Panc1 (cell line): ENCODE data around the gene SMIM36. TPM values are rescaled to one million over a fixed set of nuclear protein-coding genes. Genes with fewer than 3 reads are reported as not detected.
A peak's percentile ranks its signal among the peaks of the same experiment; 100 is the strongest.

Experiments used
- ATAC-seq: fragments of 200-7000 bp; cut with Tn5 transposase; 2 replicates; pipeline ENCODE4 v1.9.1; 2020; ENCODE audit warnings: mild to moderate bottlenecking, moderate library complexity
- BruUV-seq: library from RNA; stranded (reverse); fragments of 400-500 nt; replicated peaks from 2 replicates; lab custom pipeline; 2021; lab: Mats Ljungman, UMichigan
- CTCF ChIA-PET: fragments of 300-600 bp; sonication (Branson Sonifier 250); formaldehyde crosslinking; loops from one replicate; lab custom pipeline; 2022; ENCODE audit warnings: antibody characterized with exemption; lab: Charles Lee
- POLR2A ChIA-PET: fragments of 300-600 bp; sonication (Branson Sonifier 250); formaldehyde crosslinking; loops from one replicate; lab custom pipeline; 2022; ENCODE audit warnings: antibody characterized with exemption; lab: Charles Lee
- DNase-seq: peaks from one replicate; pipeline ENCODE4 v3.0.0-alpha.2; 2010; ENCODE audit warnings: low read depth, low spot score
- H3K27ac ChIP-seq: 2 replicates; pipeline ENCODE4 v1.5.1; 2011; ENCODE audit warnings: mild to moderate bottlenecking, low read length, inconsistent platforms
- H3K27me3 ChIP-seq: fragments of 200-500 bp; sonication (Bioruptor generic); 2 replicates; pipeline ENCODE4 v1.6.0; 2014; ENCODE audit warnings: low read length, inconsistent platforms; ENCODE audit not compliant: control insufficient read depth, insufficient read depth
- H3K36me3 ChIP-seq: fragments of 200-500 bp; sonication (Bioruptor generic); 2 replicates; pipeline ENCODE4 v1.5.1; 2014; ENCODE audit warnings: inconsistent platforms, mild to moderate bottlenecking, low read length, moderate library complexity; ENCODE audit not compliant: control insufficient read depth, insufficient read depth
- H3K4me1 ChIP-seq: 2 replicates; pipeline ENCODE4 v1.5.1; 2011; ENCODE audit warnings: inconsistent platforms, mild to moderate bottlenecking, low read length, moderate library complexity; ENCODE audit not compliant: control insufficient read depth, insufficient read depth
- H3K4me3 ChIP-seq, 2 experiments: 2 replicates each; pipeline ENCODE4 v1.5.1; 2011 to 2012; ENCODE audit warnings: low read depth in 2 of 2, low read length in 2 of 2, mild to moderate bottlenecking in 2 of 2, inconsistent platforms in 1 of 2, moderate library complexity in 1 of 2
- H3K9me3 ChIP-seq: fragments of 200-500 bp; sonication (Bioruptor generic); 2 replicates; pipeline ENCODE4 v1.5.1; 2014; ENCODE audit warnings: low read depth, mild to moderate bottlenecking, inconsistent platforms, low read length, moderate library complexity; ENCODE audit not compliant: control insufficient read depth, insufficient read depth
- CTCF ChIP-seq: fragments of 450-650 bp; IDR thresholded peaks from 2 replicates; pipeline ENCODE4 v1.5.1; 2017; ENCODE audit warnings: mild to moderate bottlenecking
- POLR2AphosphoS5 ChIP-seq: IDR thresholded peaks from 2 replicates; pipeline ENCODE4 v1.6.1; 2012; ENCODE audit warnings: mild to moderate bottlenecking, low read depth, low read length, moderate library complexity
- REST ChIP-seq, 2 experiments: IDR thresholded peaks; 2 replicates each; pipeline ENCODE4 v1.6.1; 2011 to 2012; ENCODE audit warnings: low read depth in 2 of 2, control low read depth in 1 of 2, low read length in 1 of 2, mild to moderate bottlenecking in 1 of 2, moderate library complexity in 1 of 2; ENCODE audit not compliant: insufficient read depth in 1 of 2
- SIN3A ChIP-seq: IDR thresholded peaks from 2 replicates; pipeline ENCODE4 v1.6.1; 2012; ENCODE audit warnings: low read depth, mild to moderate bottlenecking, low read length, moderate library complexity, borderline replicate concordance; ENCODE audit not compliant: insufficient read depth
- TCF7L2 ChIP-seq: IDR thresholded peaks from 2 replicates; pipeline ENCODE4 v1.6.1; 2011; ENCODE audit warnings: mild to moderate bottlenecking, low read depth, low read length, inconsistent platforms
- in situ Hi-C: cut with HindIII; loops from 2 replicates; pipeline ENCODE4 v1.10.0; 2016; ENCODE audit warnings: low sequenced_read_pairs, low pct_unique_long_range_greater_than_20kb
- intact Hi-C: fragments of 100-400 bp; cut with micrococcal nuclease; formaldehyde crosslinking; loops from one replicate; pipeline ENCODE4 v1.10.0; 2022; ENCODE audit not compliant: unreplicated experiment
- total RNA-seq: library from RNA; stranded (reverse); gene quantifications from one replicate; pipeline ENCODE4 v1.2.1, GENCODE V29; 2021; ENCODE audit not compliant: unreplicated experiment

SMIM36 gene
- total RNA-seq, 1 experiment from 2014 or later = not detected

DNA sequence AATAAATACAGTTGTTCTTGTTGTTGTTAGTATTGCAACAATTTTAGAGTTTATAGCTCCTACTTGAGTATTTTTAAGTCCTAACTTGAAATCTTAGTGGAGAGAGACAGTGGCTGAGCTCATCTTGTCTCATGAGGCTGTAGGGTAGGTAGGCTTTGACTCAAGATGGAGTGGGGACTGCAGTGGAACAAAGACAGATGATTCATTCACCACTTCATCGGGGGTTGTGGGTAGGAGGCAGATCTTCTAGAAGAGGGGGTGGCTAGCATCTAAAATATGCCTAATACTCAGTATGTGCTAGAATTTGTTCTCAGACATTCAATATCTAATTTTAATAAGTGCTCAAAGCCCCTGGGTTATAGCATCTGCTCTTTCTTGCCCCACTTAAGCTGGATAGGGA, 76.5 kb downstream of the SMIM36 start:
- H3K9me3 ChIP-seq = no peaks in the 10 kb centered on the region
- H3K36me3 ChIP-seq = no peaks in the 10 kb centered on the region
- no TSS peak for BruUV-seq
- ChIA-PET CTCF (no interaction called here), POLR2A (no interaction called here)
- DNase-seq (no peak), ATAC-seq (no peak)
- TF ChIP-seq CTCF = no peak
- TF ChIP-seq REST (IDR thresholded peaks at IDR 0.05; ENCODE audit: insufficient read depth in 1 of 2, low read depth in 2 of 2, low read length in 1 of 2) = no peak
- no peak for TF ChIP-seq TCF7L2
- TF ChIP-seq POLR2AphosphoS5 = no peak
- no peak for TF ChIP-seq SIN3A
- no peak overlapping the region for H3K27ac ChIP-seq
- in situ Hi-C loops = no loop called here
- intact Hi-C loops = no loop called here
- no peak overlapping the region for H3K4me3 ChIP-seq
- H3K27me3 ChIP-seq = no peaks in the 10 kb centered on the region; the same call in 1 of the 2 replicates
- H3K4me1 ChIP-seq = peaks cover 24% of the 10 kb centered on the region

DNA sequence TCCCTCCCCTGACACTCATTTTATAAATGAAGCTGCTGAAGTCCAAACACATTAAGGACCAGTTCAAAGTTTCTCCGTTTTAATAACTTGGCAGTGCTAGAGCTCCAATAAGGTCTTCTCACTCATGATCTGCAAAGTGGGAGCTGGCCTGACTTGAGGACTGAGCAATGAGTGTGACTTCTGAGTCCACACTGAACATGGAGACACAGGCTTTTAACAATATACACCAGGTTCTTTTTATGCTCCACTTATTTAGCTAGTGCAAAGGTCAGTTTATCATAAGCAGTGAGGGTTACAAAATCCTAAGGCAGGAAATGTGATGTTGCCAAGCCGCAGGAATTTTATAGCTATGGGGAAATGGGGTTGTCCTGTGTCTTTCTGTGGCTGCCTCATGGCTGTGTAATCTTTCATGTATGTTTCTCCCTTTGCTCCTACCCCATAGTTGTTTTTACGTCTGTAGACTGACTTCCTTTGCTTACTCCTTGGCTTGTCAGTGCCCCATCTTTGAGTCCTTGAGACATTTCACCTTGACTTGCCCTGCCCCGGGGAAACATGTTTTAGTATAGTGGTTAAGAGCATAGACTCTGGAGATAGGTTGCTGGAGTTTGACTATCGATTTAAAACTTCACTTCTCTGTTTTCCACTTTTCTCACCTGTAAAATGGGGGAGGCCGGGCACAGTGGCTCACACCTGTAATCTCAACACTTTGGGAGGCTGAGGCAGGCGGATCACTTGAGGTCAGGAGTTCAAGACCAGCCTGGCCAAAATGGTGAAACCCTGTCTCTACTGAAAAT, 77.4 kb downstream of the SMIM36 start:
- peak overlapping the region; percentile 65 for H3K27ac ChIP-seq
- ATAC-seq (peak; percentile 79), DNase-seq (no peak)
- ChIA-PET CTCF (interaction anchor here (0.7 kb wide), 1 partner anchor 18 kb away, joined by 4 read pairs; no protein-coding TSS in a partner anchor), POLR2A (no interaction called here)
- in situ Hi-C loops = no loop called here
- H3K4me3 ChIP-seq = no peak overlapping the region
- no peaks in the 10 kb centered on the region; the same call in 1 of the 2 replicates for H3K27me3 ChIP-seq
- peaks cover 24% of the 10 kb centered on the region for H3K4me1 ChIP-seq
- intact Hi-C loops = no loop called here
- no peaks in the 10 kb centered on the region for H3K9me3 ChIP-seq
- TF ChIP-seq CTCF = no peak
- no peak for TF ChIP-seq TCF7L2
- no peak for TF ChIP-seq SIN3A
- no peak for TF ChIP-seq POLR2AphosphoS5
- TF ChIP-seq REST (IDR thresholded peaks at IDR 0.05; ENCODE audit: insufficient read depth in 1 of 2, low read depth in 2 of 2, low read length in 1 of 2) = no peak
- BruUV-seq = no TSS peak
- H3K36me3 ChIP-seq = no peaks in the 10 kb centered on the region
